Measurements from ENCODE around the gene ZNF608. TPM values are rescaled to one million over a fixed set of nuclear protein-coding genes. Genes with fewer than 3 reads are reported as not detected.

Gene ZNF608
- total and polyA plus RNA-seq, 9 of the 15 experiments (the other 6 are each of a cell fraction or from before 2014, with no cell fraction given) = 0.38 to 1.5 (median 1.00) TPM

- TF ChIP-seq ZNF282 (CRISPR knock-in tag; IDR thresholded peaks at IDR 0.05) = no peak
- no peak for TF ChIP-seq ZNF436 (CRISPR knock-in tag; IDR thresholded peaks at IDR 0.05)
- no peak for TF ChIP-seq AFF4 (CRISPR knock-in tag; IDR thresholded peaks at IDR 0.05)
- no peak for TF ChIP-seq IRF1 (CRISPR knock-in tag; IDR thresholded peaks at IDR 0.05; ENCODE audit: borderline replicate concordance)
- TF ChIP-seq PHTF2 (CRISPR knock-in tag; IDR thresholded peaks at IDR 0.05) = no peak
Measured at GRCh38 chr5:124771761-124772160, 25.3 kb upstream of the ZNF608 start (continued).

- no TSS peak for BruUV-seq (replicated peaks)
- DNase-seq (ENCODE audit: extremely low read depth in 1 of 4, low spot score in 3 of 4) (no peak), FAIRE-seq (no peak), ATAC-seq (no peak)
- Histone ChIP-seq H3K79me2 (ENCODE audit: control insufficient read depth, insufficient read depth, low read length) (no peaks in the 10 kb centered on the region), H3K4me1 (replicated peaks in 1 of 2; ENCODE audit: control insufficient read depth in 2 of 2, insufficient read depth in 2 of 2, low read length in 2 of 2) (no peaks in the 10 kb centered on the region), H3K9me1 (ENCODE audit: control insufficient read depth, insufficient read depth, low read length) (no peaks in the 10 kb centered on the region), H3K4me2 (ENCODE audit: insufficient read depth, low read length) (no peak overlapping the region), H4K20me1 (replicated peaks; ENCODE audit: control insufficient read depth, insufficient read depth, low read length) (no peaks in the 10 kb centered on the region), H3K27me3 (ENCODE audit: control insufficient read depth in 2 of 2, insufficient read depth in 2 of 2, low read length in 2 of 2) (peaks cover 0 to 4% of the 10 kb centered on the region in 2 experiments; a peak in 2 of 5 replicates), H3K4me3 (no peak overlapping the region), H3K27ac (ENCODE audit: extremely low read depth, low read depth, low read length) (no peak overlapping the region), H3K9me3 (replicated peaks; ENCODE audit: control insufficient read depth, insufficient read depth, low read depth, low read length) (no peaks in the 10 kb centered on the region), H2AFZ (ENCODE audit: low read depth, low read length) (no peak overlapping the region), H3K9ac (ENCODE audit: insufficient read depth in 1 of 2, low read depth in 2 of 2, low read length in 2 of 2) (no peak overlapping the region), H3K36me3 (ENCODE audit: control insufficient read depth, insufficient read depth, low read length) (no peaks in the 10 kb centered on the region)
- intact Hi-C loops (cut with micrococcal nuclease) (no loop called here), in situ Hi-C loops (cut with MboI) (no loop called here)
- ChIA-PET CTCF (ENCODE audit: low intra/inter-chr PET ratio) (no interaction called here), POLR2A (interaction anchor here (1.4 kb wide), 1 partner anchor 9 kb away, joined by 3 read pairs; no protein-coding TSS in a partner anchor)
- 5% methylated on average over 3 of the region's 3 CpGs for WGBS (ENCODE audit: insufficient coverage, low coverage, missing lambda C conversion rate)
- TF ChIP-seq TCF7 (IDR thresholded peaks at IDR 0.05; ENCODE audit: borderline replicate concordance) (no peak), NELFE (IDR thresholded peaks at IDR 0.05; ENCODE audit: insufficient read depth, insufficient read length) (no peak), CCNT2 (IDR thresholded peaks at IDR 0.05; ENCODE audit: borderline replicate concordance, extremely low read depth, insufficient read length, low read depth, low read length) (no peak), FOXA1 (IDR thresholded peaks at IDR 0.05; ENCODE audit: borderline replicate concordance) (no peak), PHF8 (IDR thresholded peaks at IDR 0.05; ENCODE audit: borderline replicate concordance, low read length) (no peak), MECOM (CRISPR knock-in tag; IDR thresholded peaks at IDR 0.05) (no peak), HSF4 (CRISPR knock-in tag; IDR thresholded peaks at IDR 0.05; ENCODE audit: borderline replicate concordance) (no peak), IRF9 (tag; IDR thresholded peaks at IDR 0.05) (no peak), ZC3H4 (CRISPR knock-in tag; IDR thresholded peaks at IDR 0.05; ENCODE audit: borderline replicate concordance) (no peak)
Measured at GRCh38 chr5:124764992-124765611, 18.7 kb upstream of the ZNF608 start.
